ENCODE data around the gene KLHL29.

DNA sequence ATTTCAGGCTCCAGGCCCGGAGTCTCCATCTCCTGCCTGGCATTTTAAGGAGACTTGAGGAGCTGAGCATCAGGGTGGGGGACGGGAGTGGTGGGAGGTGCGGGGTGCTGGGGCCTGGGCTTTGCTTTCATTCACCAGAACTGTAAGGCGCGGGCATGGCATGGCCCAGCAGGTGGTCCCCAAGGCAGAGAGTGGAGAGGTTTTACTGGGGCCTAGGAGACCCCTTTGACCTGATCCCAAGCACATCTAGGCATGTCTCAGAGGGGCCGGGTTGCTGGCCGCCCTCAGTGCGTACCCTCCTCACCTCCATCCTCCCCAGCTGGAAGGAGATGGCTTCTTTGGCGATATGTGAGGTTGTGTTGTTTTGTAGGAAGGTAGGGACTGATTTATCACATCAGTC lies 172.5 kb downstream of the KLHL29 start:
- TF ChIP-seq, protein P1, sequence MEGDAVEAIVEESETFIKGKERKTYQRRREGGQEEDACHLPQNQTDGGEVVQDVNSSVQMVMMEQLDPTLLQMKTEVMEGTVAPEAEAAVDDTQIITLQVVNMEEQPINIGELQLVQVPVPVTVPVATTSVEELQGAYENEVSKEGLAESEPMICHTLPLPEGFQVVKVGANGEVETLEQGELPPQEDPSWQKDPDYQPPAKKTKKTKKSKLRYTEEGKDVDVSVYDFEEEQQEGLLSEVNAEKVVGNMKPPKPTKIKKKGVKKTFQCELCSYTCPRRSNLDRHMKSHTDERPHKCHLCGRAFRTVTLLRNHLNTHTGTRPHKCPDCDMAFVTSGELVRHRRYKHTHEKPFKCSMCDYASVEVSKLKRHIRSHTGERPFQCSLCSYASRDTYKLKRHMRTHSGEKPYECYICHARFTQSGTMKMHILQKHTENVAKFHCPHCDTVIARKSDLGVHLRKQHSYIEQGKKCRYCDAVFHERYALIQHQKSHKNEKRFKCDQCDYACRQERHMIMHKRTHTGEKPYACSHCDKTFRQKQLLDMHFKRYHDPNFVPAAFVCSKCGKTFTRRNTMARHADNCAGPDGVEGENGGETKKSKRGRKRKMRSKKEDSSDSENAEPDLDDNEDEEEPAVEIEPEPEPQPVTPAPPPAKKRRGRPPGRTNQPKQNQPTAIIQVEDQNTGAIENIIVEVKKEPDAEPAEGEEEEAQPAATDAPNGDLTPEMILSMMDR (IDR thresholded peaks at IDR 0.05 in 8 of 11, conservative IDR thresholded peaks at IDR 0.05 in 3 of 11) = no peak
- TF ChIP-seq POLR2AphosphoS5 (IDR thresholded peaks at IDR 0.05) = no peak
